Endothelial cell of umbilical vein (primary cell): ENCODE measurements around the gene ANKHD1. TPM values are rescaled to one million over a fixed set of nuclear protein-coding genes. Genes with fewer than 3 reads are reported as not detected.

Source experiments
- BruUV-seq: library from RNA; stranded (reverse); fragments of 400-500 nt; replicated peaks from 2 replicates; lab custom pipeline; 2021; lab: Mats Ljungman, UMichigan
- CTCF ChIA-PET: fragments of 300-600, 350-600 bp; sonication (Branson Sonifier 250); formaldehyde crosslinking; loops from one replicate; lab custom pipeline; 2021; ENCODE audit warnings: antibody characterized with exemption, inconsistent platforms; lab: Charles Lee
- POLR2A ChIA-PET: fragments of 300-600, 350-600 bp; sonication (Branson Sonifier 250); formaldehyde crosslinking; loops from one replicate; lab custom pipeline; 2021; ENCODE audit warnings: antibody characterized with exemption, inconsistent platforms; lab: Charles Lee
- DNase-seq: peaks from one replicate; pipeline ENCODE4 v3.0.0-alpha.2; 2011; ENCODE audit warnings: low read depth, low spot score
- FAIRE-seq: peaks from 2 replicates; lab custom pipeline; 2011; peaks lifted over from hg19 to GRCh38; lab: Jason Lieb, UNC
- H2AFZ ChIP-seq: 2 replicates; pipeline ENCODE4 v1.6.0; 2012; ENCODE audit warnings: low read depth, low read length, control low read depth, inconsistent platforms
- H3K27ac ChIP-seq: 2 replicates; pipeline ENCODE4 v1.5.1; 2011; ENCODE audit warnings: low read depth, mild to moderate bottlenecking, control low read depth, low read length, moderate library complexity; ENCODE audit not compliant: insufficient read depth
- H3K27me3 ChIP-seq, 2 experiments: 2 replicates each; pipeline versions ENCODE4 v1.6.0 to v1.6.1; 2011; ENCODE audit warnings: low read length in 2 of 2, mixed read lengths in 1 of 2; ENCODE audit not compliant: control insufficient read depth in 2 of 2, insufficient read depth in 2 of 2
- H3K36me3 ChIP-seq, 2 experiments: 2 replicates in 1 of 2; 3 replicates in 1 of 2; pipeline ENCODE4 v1.5.1; 2011; ENCODE audit warnings: low read length in 2 of 2, mild to moderate bottlenecking in 1 of 2, moderate library complexity in 1 of 2; ENCODE audit not compliant: control insufficient read depth in 2 of 2, insufficient read depth in 2 of 2; ENCODE audit errors: extremely low read depth in 1 of 2
- H3K4me1 ChIP-seq: 3 replicates; pipeline ENCODE4 v1.5.1; 2011; ENCODE audit warnings: mild to moderate bottlenecking, low read length; ENCODE audit not compliant: control insufficient read depth, insufficient read depth; ENCODE audit errors: extremely low read depth
- H3K4me2 ChIP-seq: 2 replicates; pipeline ENCODE4 v1.6.1; 2011; ENCODE audit warnings: low read length, control low read depth, mixed read lengths; ENCODE audit not compliant: insufficient read depth
- H3K4me3 ChIP-seq, 3 experiments: fragments of 200-600 bp in 1 of 3; sonication (generic), shearing (Covaris generic) in 1 of 3; replicated peaks in 1 of 3; 2 replicates each; pipeline ENCODE4 v1.5.1; 2011 to 2016; ENCODE audit warnings: control low read depth in 3 of 3, low read length in 3 of 3, mild to moderate bottlenecking in 2 of 3, inconsistent platforms in 1 of 3, low read depth in 1 of 3, moderate library complexity in 1 of 3; ENCODE audit not compliant: insufficient read depth in 1 of 3
- H3K79me2 ChIP-seq: 2 replicates; pipeline ENCODE4 v1.6.0; 2012; ENCODE audit warnings: low read length, inconsistent platforms; ENCODE audit not compliant: control insufficient read depth, insufficient read depth
- H3K9ac ChIP-seq: replicated peaks from 2 replicates; pipeline ENCODE3; 2011; ENCODE audit warnings: low read length, control low read depth; ENCODE audit not compliant: insufficient read depth; ENCODE audit errors: extremely low read depth
- H3K9me1 ChIP-seq: replicated peaks from 3 replicates; pipeline ENCODE4 v1.6.0; 2011; ENCODE audit warnings: mild to moderate bottlenecking, low read length; ENCODE audit not compliant: control insufficient read depth, insufficient read depth; ENCODE audit errors: extremely low read depth
- H3K9me3 ChIP-seq: replicated peaks from 2 replicates; pipeline ENCODE4 v1.5.1; 2012; ENCODE audit warnings: low read length, inconsistent platforms; ENCODE audit not compliant: control insufficient read depth, insufficient read depth
- H4K20me1 ChIP-seq: replicated peaks from 2 replicates; pipeline ENCODE3; 2011; ENCODE audit warnings: mild to moderate bottlenecking, low read length; ENCODE audit not compliant: control insufficient read depth, insufficient read depth; ENCODE audit errors: extremely low read depth
- CTCF ChIP-seq, 2 donors: IDR thresholded peaks; 1 replicate in 1 of 2; 2 replicates in 1 of 2; pipeline ENCODE4 v1.5.1; 2011; ENCODE audit warnings: low read length in 2 of 2, mild to moderate bottlenecking in 2 of 2, moderate library complexity in 2 of 2, control low read depth in 1 of 2, inconsistent platforms in 1 of 2, low read depth in 1 of 2; ENCODE audit not compliant: insufficient read depth in 1 of 2; ENCODE audit errors: extremely low read depth in 1 of 2
- EZH2 ChIP-seq: IDR thresholded peaks from 2 replicates; pipeline ENCODE4 v1.6.1; 2012; ENCODE audit warnings: borderline replicate concordance, low read depth, mild to moderate bottlenecking, moderate library complexity, low read length, inconsistent platforms; ENCODE audit not compliant: severe bottlenecking
- FOS ChIP-seq: IDR thresholded peaks from 2 replicates; pipeline ENCODE4 v1.6.1; 2011; ENCODE audit warnings: mild to moderate bottlenecking, low read length, moderate library complexity, borderline replicate concordance; ENCODE audit not compliant: insufficient read depth
- GATA2 ChIP-seq: IDR thresholded peaks from 2 replicates; pipeline ENCODE4 v1.7.0; 2011; ENCODE audit warnings: low read depth, mild to moderate bottlenecking, moderate library complexity, mixed read lengths, low read length; ENCODE audit not compliant: insufficient read length, insufficient read depth
- JUN ChIP-seq: IDR thresholded peaks from 2 replicates; pipeline ENCODE4 v1.6.1; 2011; ENCODE audit warnings: borderline replicate concordance, low read depth; ENCODE audit not compliant: insufficient read length, insufficient read depth
- MAX ChIP-seq: IDR thresholded peaks from 2 replicates; pipeline ENCODE4 v1.6.1; 2011; ENCODE audit not compliant: insufficient read depth, insufficient read length
- MYC ChIP-seq: IDR thresholded peaks from one replicate; pipeline ENCODE4 v1.6.1; 2011; ENCODE audit warnings: mild to moderate bottlenecking, low read depth, low read length
- POLR2A ChIP-seq: IDR thresholded peaks from 2 replicates; pipeline ENCODE4 v1.6.1; 2012; ENCODE audit warnings: low read depth, mild to moderate bottlenecking, control low read depth, low read length
- POLR2AphosphoS5 ChIP-seq: IDR thresholded peaks from 2 replicates; pipeline ENCODE4 v1.6.1; 2012; ENCODE audit warnings: low read depth, mild to moderate bottlenecking, control low read depth, low read length, moderate library complexity; ENCODE audit not compliant: insufficient read depth
- dilution Hi-C: fragments of 300-500 bp; cut with MboI; formaldehyde crosslinking; loops from one replicate; pipeline ENCODE4 v1.15.0; 2019; ENCODE audit warnings: low sequenced_read_pairs; ENCODE audit not compliant: extremely low pct_ligation_motif_present
- intact Hi-C: fragments of 100-400 bp; cut with micrococcal nuclease; formaldehyde crosslinking; loops from one replicate; pipeline ENCODE4 v1.10.0; 2022
- polyA plus RNA-seq, 4 experiments: library from polyadenylated mRNA; depleted of rRNA in 3 of 4; stranded (reverse) in 3 of 4; unstranded in 1 of 4; fragments of >200 nt; gene quantifications; 2 replicates each; pipeline versions ENCODE4 v1.2.1 to v1.2.3, GENCODE V29; 2011 to 2012; ENCODE audit warnings: missing spikeins in 1 of 4
- total RNA-seq: library from RNA; stranded (reverse); gene quantifications from 2 replicates; pipeline ENCODE4 v1.2.3, GENCODE V29; 2021

ANKHD1 gene
- total and polyA plus RNA-seq, 2 donors (not counting 3 experiments of a cell fraction or from before 2014, with no cell fraction given), result 56.1 to 87.0 TPM

- peaks cover 67% of the 10 kb centered on the region for H3K79me2 ChIP-seq
- H3K9ac ChIP-seq, result no peak overlapping the region
- H3K4me3 ChIP-seq, result no peak overlapping the region
- H3K4me1 ChIP-seq, result no peaks in the 10 kb centered on the region
- no peaks in the 10 kb centered on the region for H3K27me3 ChIP-seq
- dilution Hi-C loops, result no loop called here
- H3K27ac ChIP-seq, result no peak overlapping the region
- H3K36me3 ChIP-seq, result no peaks in the 10 kb centered on the region
- ChIA-PET POLR2A (no interaction called here), CTCF (no interaction called here)
- intact Hi-C loops, result no loop called here
- H2AFZ ChIP-seq, result no peak overlapping the region
- H3K9me3 ChIP-seq, result no peaks in the 10 kb centered on the region
- no peak overlapping the region for H3K4me2 ChIP-seq
- peaks cover under 1% of the 10 kb centered on the region for H3K9me1 ChIP-seq
- TF ChIP-seq CTCF (IDR thresholded peaks at IDR 0.05; ENCODE audit: extremely low read depth in 1 of 2, insufficient read depth in 1 of 2, low read depth in 1 of 2, low read length in 2 of 2) (no peak), FOS (no peak), JUN (no peak), GATA2 (no peak), EZH2 (no peak), MAX (no peak), MYC (no peak), POLR2A (no peak), POLR2AphosphoS5 (no peak)
- BruUV-seq, result no TSS peak
- FAIRE-seq (no peak), DNase-seq (no peak)
- peaks cover 12% of the 10 kb centered on the region for H4K20me1 ChIP-seq
Measured at GRCh38 chr5:140423609-140424008, 22.0 kb downstream of the ANKHD1 start.
